Endothelial cell (in vitro differentiated cells): Measurements from ENCODE around the gene GAS7. TPM values are rescaled to one million over a fixed set of nuclear protein-coding genes. Genes with fewer than 3 reads are reported as not detected.
A peak's percentile ranks its signal among the peaks of the same experiment; 100 is the strongest.

ENCODE experiments used
- DNase-seq: peaks from one replicate; pipeline ENCODE4 v3.0.0; 2021; ENCODE audit warnings: low spot score
- H3K27ac Mint-ChIP-seq: one replicate; pipeline ENCODE4 v1.8.0; 2021; ENCODE audit warnings: mixed read lengths, inconsistent platforms; ENCODE audit not compliant: unreplicated experiment
- H3K27me3 Mint-ChIP-seq: one replicate; pipeline ENCODE4 v1.8.0; 2021; ENCODE audit warnings: mild to moderate bottlenecking, moderate library complexity, mixed read lengths, inconsistent platforms; ENCODE audit not compliant: unreplicated experiment
- H3K36me3 Mint-ChIP-seq: one replicate; pipeline ENCODE4 v1.8.0; 2021; ENCODE audit warnings: mild to moderate bottlenecking, low read depth, mixed read lengths, inconsistent platforms; ENCODE audit not compliant: unreplicated experiment
- H3K4me1 Mint-ChIP-seq: one replicate; pipeline ENCODE4 v1.8.0; 2021; ENCODE audit warnings: mild to moderate bottlenecking, mixed read lengths, inconsistent platforms; ENCODE audit not compliant: unreplicated experiment
- H3K4me3 Mint-ChIP-seq: one replicate; pipeline ENCODE4 v1.8.0; 2021; ENCODE audit warnings: mild to moderate bottlenecking, mixed read lengths, inconsistent platforms; ENCODE audit not compliant: unreplicated experiment
- H3K9me3 Mint-ChIP-seq: one replicate; pipeline ENCODE4 v1.8.0; 2021; ENCODE audit warnings: mixed read lengths, inconsistent platforms; ENCODE audit not compliant: unreplicated experiment
- total RNA-seq: library from RNA; stranded (reverse); fragmentation: NEBNext Ultra II Directional; extraction: Animal tissue kit (Norgen Biotek cat#: 25700); gene quantifications from one replicate; pipeline ENCODE4 v1.2.1, GENCODE V29; 2021; ENCODE audit not compliant: unreplicated experiment
- TF ChIP-seq, protein P1 (sequence below): fragments of 200-600 bp; sonication (generic); IDR thresholded peaks from one replicate; pipeline ENCODE4 v1.5.0; 2021; ENCODE audit warnings: antibody characterized with exemption; ENCODE audit not compliant: unreplicated experiment

Gene GAS7
- total RNA-seq, 1 donor from 2014 or later: 7.0 TPM

DNA sequence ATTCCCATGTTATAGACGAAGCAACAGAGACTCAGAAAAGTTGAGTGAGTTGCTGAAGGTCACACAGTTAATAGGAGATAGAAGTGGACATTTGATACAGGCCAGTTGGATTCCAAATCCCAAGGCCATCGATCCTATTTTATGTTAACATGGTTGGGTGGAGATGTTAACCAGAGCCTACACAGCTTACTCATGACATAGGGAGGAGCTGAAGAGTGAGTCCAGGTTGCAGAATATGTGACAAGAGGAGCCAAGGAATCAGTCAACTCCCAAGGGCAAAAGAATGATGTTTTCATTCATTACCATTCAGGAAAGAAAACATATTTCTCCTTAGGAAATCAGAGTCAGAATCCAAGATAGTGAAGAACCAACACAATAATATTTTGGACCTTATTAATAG is 40.3 kb upstream of the GAS7 start:
- Mint-ChIP-seq H3K9me3 (no peaks in the 10 kb centered on the region), H3K4me1 (no peaks in the 10 kb centered on the region), H3K27ac (no peak overlapping the region), H3K27me3 (peaks cover 6% of the 10 kb centered on the region), H3K36me3 (no peaks in the 10 kb centered on the region), H3K4me3 (no peak overlapping the region)
- no peak for DNase-seq
- TF ChIP-seq, protein P1, sequence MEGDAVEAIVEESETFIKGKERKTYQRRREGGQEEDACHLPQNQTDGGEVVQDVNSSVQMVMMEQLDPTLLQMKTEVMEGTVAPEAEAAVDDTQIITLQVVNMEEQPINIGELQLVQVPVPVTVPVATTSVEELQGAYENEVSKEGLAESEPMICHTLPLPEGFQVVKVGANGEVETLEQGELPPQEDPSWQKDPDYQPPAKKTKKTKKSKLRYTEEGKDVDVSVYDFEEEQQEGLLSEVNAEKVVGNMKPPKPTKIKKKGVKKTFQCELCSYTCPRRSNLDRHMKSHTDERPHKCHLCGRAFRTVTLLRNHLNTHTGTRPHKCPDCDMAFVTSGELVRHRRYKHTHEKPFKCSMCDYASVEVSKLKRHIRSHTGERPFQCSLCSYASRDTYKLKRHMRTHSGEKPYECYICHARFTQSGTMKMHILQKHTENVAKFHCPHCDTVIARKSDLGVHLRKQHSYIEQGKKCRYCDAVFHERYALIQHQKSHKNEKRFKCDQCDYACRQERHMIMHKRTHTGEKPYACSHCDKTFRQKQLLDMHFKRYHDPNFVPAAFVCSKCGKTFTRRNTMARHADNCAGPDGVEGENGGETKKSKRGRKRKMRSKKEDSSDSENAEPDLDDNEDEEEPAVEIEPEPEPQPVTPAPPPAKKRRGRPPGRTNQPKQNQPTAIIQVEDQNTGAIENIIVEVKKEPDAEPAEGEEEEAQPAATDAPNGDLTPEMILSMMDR: no peak

DNA sequence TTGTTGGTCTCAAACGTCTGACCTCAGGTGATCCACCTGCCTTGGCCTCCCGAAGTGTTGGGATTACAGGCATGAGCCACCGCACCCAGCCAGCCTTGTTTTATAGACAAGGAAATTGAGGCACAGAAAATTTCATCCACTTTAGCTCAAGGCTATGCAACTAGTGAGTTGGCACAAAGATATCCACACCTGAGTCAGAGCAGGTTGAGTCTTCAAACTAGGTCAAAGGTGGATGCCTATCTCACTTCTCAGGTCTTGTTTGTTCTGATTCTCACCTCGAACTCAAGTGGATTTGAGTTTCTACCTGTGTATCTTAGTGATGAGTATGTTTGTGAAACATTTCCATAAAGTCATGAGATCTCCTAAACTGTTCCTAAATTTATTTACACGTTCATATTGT is 35.6 kb upstream of the GAS7 start:
- DNase-seq: no peak
- Mint-ChIP-seq H3K4me3 (no peak overlapping the region), H3K27me3 (peaks cover 6% of the 10 kb centered on the region), H3K4me1 (no peaks in the 10 kb centered on the region), H3K9me3 (no peaks in the 10 kb centered on the region), H3K36me3 (no peaks in the 10 kb centered on the region), H3K27ac (no peak overlapping the region)
- TF ChIP-seq, protein P1: no peak

DNA sequence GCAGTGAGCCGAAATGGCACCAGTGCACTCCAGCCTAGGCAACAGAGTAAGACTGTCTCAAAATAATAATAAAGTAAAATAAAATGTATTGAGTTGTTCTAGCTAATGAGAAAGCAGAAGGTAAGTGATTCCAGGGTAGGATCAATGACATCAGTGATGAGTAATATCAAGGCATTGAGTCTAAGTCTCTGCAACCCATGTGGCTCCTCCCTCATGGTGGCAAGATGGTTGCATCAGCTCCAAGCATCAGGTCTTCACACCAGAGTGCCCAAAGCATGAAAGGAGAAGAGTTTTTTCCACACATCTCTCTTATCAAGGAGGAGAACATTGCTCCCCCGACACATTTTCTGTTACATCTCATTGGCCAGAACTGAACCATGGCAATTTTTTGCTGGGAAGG is 34.8 kb upstream of the GAS7 start:
- Mint-ChIP-seq H3K9me3 (no peaks in the 10 kb centered on the region), H3K27ac (no peak overlapping the region), H3K27me3 (peaks cover 6% of the 10 kb centered on the region), H3K4me1 (no peaks in the 10 kb centered on the region), H3K36me3 (no peaks in the 10 kb centered on the region), H3K4me3 (no peak overlapping the region)
- TF ChIP-seq, protein P1: no peak
- DNase-seq: no peak

DNA sequence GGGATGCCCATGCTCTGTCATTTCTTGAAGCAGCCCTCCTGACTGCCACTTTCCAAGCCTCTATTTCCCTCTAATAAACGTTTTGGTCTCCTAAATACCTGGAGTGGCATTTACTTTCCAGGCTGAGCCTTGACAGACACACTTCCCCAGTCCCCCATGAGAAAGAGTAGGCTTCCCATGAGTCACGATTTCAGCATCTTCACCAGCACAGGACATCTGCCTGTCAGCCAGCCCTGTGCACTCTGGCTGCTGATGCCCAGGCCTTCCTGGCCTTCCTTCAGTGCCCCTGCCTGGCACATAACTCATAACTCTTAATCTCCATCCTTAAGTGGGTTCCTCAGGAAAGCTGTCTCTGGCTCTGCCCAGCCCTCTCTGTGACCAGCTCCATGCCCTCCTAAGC is 30.8 kb upstream of the GAS7 start:
- no peaks in the 10 kb centered on the region for H3K4me1 Mint-ChIP-seq
- no peak overlapping the region for H3K4me3 Mint-ChIP-seq
- DNase-seq: no peak
- H3K9me3 Mint-ChIP-seq: no peaks in the 10 kb centered on the region
- no peak overlapping the region for H3K27ac Mint-ChIP-seq
- H3K36me3 Mint-ChIP-seq: no peaks in the 10 kb centered on the region
- H3K27me3 Mint-ChIP-seq: peaks cover 1% of the 10 kb centered on the region
- TF ChIP-seq, protein P1: no peak

DNA sequence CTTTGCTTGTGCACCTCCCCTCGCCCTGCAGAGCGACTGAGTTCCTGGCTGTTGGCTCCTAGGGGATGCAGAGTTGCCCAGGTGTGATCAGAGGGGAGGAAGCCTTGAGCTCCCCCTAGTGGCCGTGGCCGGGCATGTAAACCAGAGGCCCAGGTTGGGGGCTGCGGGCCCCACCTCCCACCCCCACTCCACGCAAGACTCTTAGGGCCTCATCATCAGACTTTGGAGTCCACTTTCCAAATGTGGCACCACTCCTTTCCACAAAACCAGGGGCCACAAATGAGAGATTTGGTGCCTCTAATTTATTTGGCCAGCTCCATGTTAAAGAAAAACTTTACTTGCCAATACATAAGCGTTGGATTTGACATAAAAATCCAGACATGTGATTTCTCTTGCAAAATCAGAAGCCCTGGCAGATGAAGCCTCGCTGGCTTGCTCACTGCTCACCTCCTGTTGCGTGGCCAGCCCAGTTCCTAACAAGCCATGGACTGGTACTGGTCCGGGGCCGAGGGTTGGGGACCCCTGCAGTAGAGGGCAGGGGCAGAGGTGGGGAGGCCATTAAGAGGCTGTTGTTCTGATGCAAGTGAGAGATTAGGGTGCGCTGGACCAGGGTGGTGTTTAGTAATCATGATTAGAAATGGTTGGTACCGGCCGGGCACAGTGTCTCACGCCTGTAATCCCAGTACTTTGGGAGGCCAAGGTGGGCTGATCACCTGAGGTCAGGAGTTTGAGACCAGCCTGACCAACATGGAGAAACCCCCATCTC is 28.7 kb upstream of the GAS7 start:
- Mint-ChIP-seq H3K36me3 (no peaks in the 10 kb centered on the region), H3K4me3 (no peak overlapping the region), H3K27ac (no peak overlapping the region), H3K4me1 (no peaks in the 10 kb centered on the region), H3K27me3 (peaks cover 1% of the 10 kb centered on the region), H3K9me3 (no peaks in the 10 kb centered on the region)
- DNase-seq: peak; percentile 68
- TF ChIP-seq, protein P1: peak; percentile 91
